ENCODE measurements around the gene FXYD2. TPM values are rescaled to one million over a fixed set of nuclear protein-coding genes. Genes with fewer than 3 reads are reported as not detected.

Gene FXYD2
- total RNA-seq, 3 donors from 2014 or later: 1.2 to 9.1 (median 1.5) TPM

GRCh38 chr11:117790279-117790678 is 34.3 kb downstream of the FXYD2 start:
- Histone ChIP-seq H3K9me3 (no peaks in the 10 kb centered on the region), H3K4me3 (no peak overlapping the region), H3K4me1 (ENCODE audit: low read depth) (no peaks in the 10 kb centered on the region), H3K36me3 (ENCODE audit: low read depth) (no peaks in the 10 kb centered on the region)
- DNase-seq (no peak), ATAC-seq (no peak)
- no peak for TF ChIP-seq CTCF (IDR thresholded peaks at IDR 0.05)
- intact Hi-C loops (cut with DNase I, micrococcal nuclease): no loop called here

GRCh38 chr11:117789241-117789640 is 35.3 kb downstream of the FXYD2 start:
- intact Hi-C loops (cut with DNase I, micrococcal nuclease): no loop called here
- no peak for TF ChIP-seq CTCF (IDR thresholded peaks at IDR 0.05)
- no peaks in the 10 kb centered on the region for H3K4me1 ChIP-seq (ENCODE audit: low read depth)
- H3K36me3 ChIP-seq (ENCODE audit: low read depth): no peaks in the 10 kb centered on the region
- ATAC-seq (no peak), DNase-seq (no peak)
- H3K9me3 ChIP-seq: no peaks in the 10 kb centered on the region
- no peak overlapping the region for H3K4me3 ChIP-seq

DNA sequence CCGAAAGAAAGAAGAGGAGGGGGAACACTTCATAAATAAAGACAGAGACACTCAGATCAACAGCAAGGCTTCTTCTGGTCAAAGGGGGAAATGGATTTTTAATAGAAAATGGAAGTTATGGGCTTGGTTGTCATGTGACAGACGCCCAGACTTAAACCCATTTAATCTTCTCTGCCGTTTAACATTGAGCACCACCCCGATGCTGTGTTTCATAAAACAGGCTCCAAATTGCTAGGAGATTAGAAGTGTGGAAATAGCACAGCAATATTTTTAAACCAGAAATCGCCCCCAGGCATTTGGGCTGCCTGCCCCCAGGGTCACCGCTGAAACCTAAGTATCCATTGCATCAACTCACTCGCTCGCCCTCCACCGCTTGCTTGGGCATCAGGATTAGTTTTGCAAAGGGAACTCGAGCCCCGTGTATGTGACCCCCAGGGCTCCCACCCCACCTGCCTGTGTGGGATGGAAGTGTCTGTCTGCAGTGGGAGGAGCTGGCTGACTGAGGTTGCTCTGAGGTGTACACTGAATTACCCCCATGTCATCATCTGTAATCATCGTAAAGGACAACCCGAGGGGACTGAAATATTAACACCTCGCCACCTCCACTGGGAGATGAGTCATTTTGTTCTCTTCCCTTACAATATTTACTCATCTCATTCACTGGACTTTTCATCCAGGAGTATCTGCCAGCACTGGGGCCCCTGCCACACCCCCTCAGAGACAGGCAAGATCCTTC is 38.2 kb downstream of the FXYD2 start:
- DNase-seq: no peak
- no peak for TF ChIP-seq CTCF (IDR thresholded peaks at IDR 0.05)
- intact Hi-C loops (cut with DNase I, micrococcal nuclease): no loop called here
- Histone ChIP-seq H3K4me3 (no peak overlapping the region), H3K36me3 (ENCODE audit: low read depth) (no peaks in the 10 kb centered on the region), H3K4me1 (ENCODE audit: low read depth) (no peaks in the 10 kb centered on the region), H3K9me3 (no peaks in the 10 kb centered on the region)
- ATAC-seq: peak; percentile 61

DNA sequence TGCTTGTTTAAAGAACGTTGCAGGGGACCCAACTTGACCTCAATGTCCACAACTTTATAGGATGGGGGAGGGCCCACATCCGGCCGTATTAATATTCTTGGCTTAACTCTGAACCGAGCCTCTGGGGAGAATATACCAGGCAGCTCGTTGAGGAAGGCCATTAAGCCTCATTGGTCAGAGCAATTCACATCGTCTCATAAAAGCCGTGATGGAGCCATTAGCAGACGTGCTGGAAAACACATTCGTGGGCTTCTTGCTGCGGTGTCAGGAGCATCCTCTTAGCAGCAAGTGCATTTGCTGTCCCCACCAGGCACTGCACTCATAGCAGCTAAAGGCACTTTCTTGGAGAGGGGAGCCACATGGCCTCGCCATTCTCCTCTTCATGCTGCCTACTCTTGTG is 42.4 kb downstream of the FXYD2 start:
- no peak overlapping the region for H3K4me3 ChIP-seq
- no peak for DNase-seq
- H3K9me3 ChIP-seq: no peaks in the 10 kb centered on the region
- TF ChIP-seq CTCF (IDR thresholded peaks at IDR 0.05): no peak
- no peak for ATAC-seq
- H3K4me1 ChIP-seq (ENCODE audit: low read depth): no peaks in the 10 kb centered on the region
- no peaks in the 10 kb centered on the region for H3K36me3 ChIP-seq (ENCODE audit: low read depth)
- intact Hi-C loops (cut with DNase I, micrococcal nuclease): no loop called here

- DNase-seq (no peak), ATAC-seq (no peak)
- intact Hi-C loops (cut with DNase I, micrococcal nuclease): no loop called here
- no peak for TF ChIP-seq CTCF (IDR thresholded peaks at IDR 0.05)
- H3K9me3 ChIP-seq: no peaks in the 10 kb centered on the region
- H3K4me1 ChIP-seq (ENCODE audit: low read depth): no peaks in the 10 kb centered on the region
- H3K4me3 ChIP-seq: no peak overlapping the region
- no peaks in the 10 kb centered on the region for H3K36me3 ChIP-seq (ENCODE audit: low read depth)
These were observed 42.9 kb downstream of the FXYD2 start for GRCh38 chr11:117781627-117782026.

DNA sequence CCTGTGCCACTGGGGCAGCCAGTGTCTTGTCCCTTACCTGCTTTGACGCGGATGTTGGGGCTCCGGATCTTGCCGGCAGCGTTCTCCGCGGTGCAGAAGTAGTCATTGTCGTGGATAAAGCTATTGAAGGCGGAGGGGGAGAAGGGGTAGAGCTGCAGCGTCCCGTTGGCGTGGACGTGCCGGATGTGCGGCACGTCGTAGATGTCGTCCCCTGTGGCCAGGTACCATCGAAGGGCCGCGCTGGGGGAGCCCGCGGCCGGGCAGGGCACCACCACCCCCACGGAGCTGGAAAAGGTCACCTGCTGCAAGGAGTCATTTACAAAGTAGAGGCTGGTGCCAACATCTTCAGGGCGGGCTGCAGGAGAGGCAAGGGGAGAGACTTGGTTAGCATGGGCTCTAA is 44.1 kb downstream of the FXYD2 start:
- ATAC-seq: no peak
- DNase-seq: no peak

More for the DNA sequence above, 44.1 kb downstream of the FXYD2 start:
- no peaks in the 10 kb centered on the region for H3K9me3 ChIP-seq
- no peaks in the 10 kb centered on the region for H3K4me1 ChIP-seq (ENCODE audit: low read depth)
- TF ChIP-seq CTCF (IDR thresholded peaks at IDR 0.05): no peak
- no peak overlapping the region for H3K4me3 ChIP-seq
- H3K36me3 ChIP-seq (ENCODE audit: low read depth): no peaks in the 10 kb centered on the region
- intact Hi-C loops (cut with DNase I, micrococcal nuclease): no loop called here

Measured in mucosa of descending colon (tissue), 3 donors.